Hippocampal formation (tissue), 2 donors: ENCODE measurements around the gene CCDC6.
"Not testable (repeated sequence)": the region's sequence is repeated elsewhere in the genome, so short reads cannot be mapped to it uniquely, and the experiment has no call there.

Source experiments
- DNase-seq, 2 donors: peaks; one replicate each; lab custom pipeline; 2025; lab: John Stamatoyannopoulos, UW

Gene CCDC6

GRCh38 chr10:59880971-59881510 lies 25.3 kb downstream of the CCDC6 start:
- no peak for DNase-seq

- no peak for DNase-seq
Measured at GRCh38 chr10:59880019-59880717, 26.2 kb downstream of the CCDC6 start.

GRCh38 chr10:59879363-59879913 lies 26.9 kb downstream of the CCDC6 start:
- DNase-seq, result no peak

GRCh38 chr10:59878915-59879314 lies 27.4 kb downstream of the CCDC6 start:
- DNase-seq, result no peak

GRCh38 chr10:59878289-59878688 lies 28.1 kb downstream of the CCDC6 start:
- DNase-seq, result no peak

- DNase-seq, result no peak
Measured at GRCh38 chr10:59877191-59877671, 29.1 kb downstream of the CCDC6 start.

- no peak for DNase-seq
Measured at GRCh38 chr10:59876695-59877094, 29.7 kb downstream of the CCDC6 start.

- not testable (repeated sequence) for DNase-seq
Measured at GRCh38 chr10:59876208-59876607, 30.1 kb downstream of the CCDC6 start.

- no peak for DNase-seq
Measured at GRCh38 chr10:59873896-59874295, 32.5 kb downstream of the CCDC6 start.

- DNase-seq, result no peak
Measured at GRCh38 chr10:59872892-59873463, 33.4 kb downstream of the CCDC6 start.

GRCh38 chr10:59870152-59870551 lies 36.2 kb downstream of the CCDC6 start:
- no peak for DNase-seq

GRCh38 chr10:59869594-59869940 lies 36.8 kb downstream of the CCDC6 start:
- DNase-seq, result no peak

- DNase-seq, result no peak
Measured at GRCh38 chr10:59868696-59869593, 37.4 kb downstream of the CCDC6 start.

- no peak for DNase-seq
Measured at GRCh38 chr10:59867590-59867989, 38.8 kb downstream of the CCDC6 start.

- DNase-seq, result no peak
Measured at GRCh38 chr10:59865101-59865500, 41.3 kb downstream of the CCDC6 start.

- no peak for DNase-seq
Measured at GRCh38 chr10:59864141-59864962, 42.0 kb downstream of the CCDC6 start.

GRCh38 chr10:59859570-59859969 lies 46.8 kb downstream of the CCDC6 start:
- DNase-seq, result no peak

GRCh38 chr10:59857921-59858320 lies 48.4 kb downstream of the CCDC6 start:
- DNase-seq, result no peak

- DNase-seq, result no peak
Measured at GRCh38 chr10:59857049-59857448, 49.3 kb downstream of the CCDC6 start.

- DNase-seq, result no peak
Measured at GRCh38 chr10:59856104-59856503, 50.3 kb downstream of the CCDC6 start.

- no peak for DNase-seq
Measured at GRCh38 chr10:59854571-59854970, 51.8 kb downstream of the CCDC6 start.
